K562 (cell line): ENCODE measurements around the gene TRIM62. TPM values are rescaled to one million over a fixed set of nuclear protein-coding genes. Genes with fewer than 3 reads are reported as not detected.

Experiments used
- EGR1 ChIP-seq: fragments of 450-650 bp; conservative IDR thresholded peaks from 2 replicates; pipeline ENCODE4 v1.6.1; 2017; ENCODE audit warnings: mild to moderate bottlenecking
- ELF1 ChIP-seq: fragments of 200-800 bp; sonication (Bioruptor generic); IDR thresholded peaks from 2 replicates; pipeline ENCODE4 v1.6.1; 2016; ENCODE audit warnings: missing genetic modification characterization, missing compliant biosample characterization
- ESRRB ChIP-seq: fragments of 250-450 bp; sonication (Bioruptor Pico); IDR thresholded peaks from 2 replicates; pipeline ENCODE4 v1.5.0; 2020; ENCODE audit warnings: mild to moderate bottlenecking, moderate library complexity, borderline replicate concordance
- ETV5 ChIP-seq: sonication (generic); formaldehyde crosslinking; IDR thresholded peaks from 2 replicates; pipeline ENCODE4 v1.4.0; 2020; ENCODE audit warnings: low read depth, mild to moderate bottlenecking, missing genetic modification reagents
- HEY1 ChIP-seq: fragments of 250-450 bp; sonication (Bioruptor Pico); IDR thresholded peaks from 2 replicates; pipeline ENCODE4 v1.5.0; 2020; ENCODE audit warnings: mild to moderate bottlenecking, moderate library complexity, borderline replicate concordance
- HNRNPK ChIP-seq: fragments of 200-400 bp; formaldehyde crosslinking; IDR thresholded peaks from one replicate; pipeline ENCODE4 v1.6.1; 2018; ENCODE audit warnings: mild to moderate bottlenecking, low read depth, low read length; ENCODE audit not compliant: poor library complexity, severe bottlenecking
- JUND ChIP-seq, 2 experiments: IDR thresholded peaks; 2 replicates in 1 of 2; 3 replicates in 1 of 2; pipeline ENCODE4 v1.6.1; 2011; ENCODE audit warnings: borderline replicate concordance in 2 of 2, low read depth in 2 of 2, low read length in 2 of 2, improper control_type of control experiment in 1 of 2, missing biosample characterization in 1 of 2, missing genetic modification characterization in 1 of 2, missing genetic modification reagents in 1 of 2
- MBD2 ChIP-seq: sonication (generic); IDR thresholded peaks from 2 replicates; pipeline ENCODE4 v1.6.1; 2016; ENCODE audit warnings: low read depth, borderline replicate concordance
- NEUROD1 ChIP-seq: fragments of 150-350 bp; IDR thresholded peaks from 2 replicates; pipeline ENCODE4 v1.6.1; 2014; ENCODE audit warnings: borderline replicate concordance, low read length, low read depth; ENCODE audit not compliant: partially characterized antibody
- NR2C2 ChIP-seq, 2 experiments: fragments of 200-800 bp in 1 of 2; sonication (Bioruptor generic) in 1 of 2; sonication (generic) in 1 of 2; formaldehyde crosslinking in 1 of 2; IDR thresholded peaks; 2 replicates each; pipeline versions ENCODE4 v1.6.1 to v1.8.0; 2016 to 2022; ENCODE audit warnings: mild to moderate bottlenecking in 1 of 2, missing compliant biosample characterization in 1 of 2, missing genetic modification characterization in 1 of 2, missing genetic modification reagents in 1 of 2
- PCBP2 ChIP-seq: fragments of 200-400 bp; formaldehyde crosslinking; IDR thresholded peaks from 2 replicates; pipeline ENCODE4 v1.6.1; 2018; ENCODE audit warnings: low read length, low read depth, mild to moderate bottlenecking, moderate library complexity; ENCODE audit not compliant: poor library complexity, severe bottlenecking
- RB1 ChIP-seq: fragments of 450-650 bp; IDR thresholded peaks from 2 replicates; pipeline ENCODE4 v1.6.1; 2017; ENCODE audit warnings: low read depth, mild to moderate bottlenecking
- RBFOX2 ChIP-seq: fragments of 200-400 bp; formaldehyde crosslinking; IDR thresholded peaks from 2 replicates; pipeline ENCODE4 v1.6.1; 2017; ENCODE audit warnings: low read depth, mild to moderate bottlenecking, low read length, moderate library complexity
- RCOR1 ChIP-seq, 2 experiments: IDR thresholded peaks; 2 replicates each; pipeline ENCODE4 v1.6.1; 2012; ENCODE audit warnings: low read depth in 2 of 2, low read length in 2 of 2, borderline replicate concordance in 1 of 2, improper control_type of control experiment in 1 of 2
- SMARCA4 ChIP-seq: fragments of 450-650 bp; IDR thresholded peaks from 2 replicates; pipeline ENCODE4 v1.6.1; 2016
- TCFL5 ChIP-seq: fragments of 250-450 bp; sonication (Bioruptor Pico); conservative IDR thresholded peaks from 2 replicates; pipeline ENCODE4 v1.6.1; 2021; ENCODE audit warnings: mild to moderate bottlenecking, moderate library complexity, matching md5 sums
- ZNF277 ChIP-seq: fragments of 250-450 bp; sonication (Bioruptor Pico); IDR thresholded peaks from 2 replicates; pipeline ENCODE4 v1.8.0; 2022; ENCODE audit warnings: inconsistent platforms, mild to moderate bottlenecking, moderate library complexity, borderline replicate concordance
- ZNF384 ChIP-seq: IDR thresholded peaks from 2 replicates; pipeline ENCODE4 v1.6.1; 2012; ENCODE audit warnings: low read depth, low read length, improper control_type of control experiment
- ZNF41 ChIP-seq: fragments of 250-450 bp; sonication (Bioruptor Pico); conservative IDR thresholded peaks from 2 replicates; pipeline ENCODE4 v1.4.0; 2020; ENCODE audit warnings: mild to moderate bottlenecking
- ZNF444 ChIP-seq: fragments of 250-450 bp; sonication (Bioruptor Pico); IDR thresholded peaks from 2 replicates; pipeline ENCODE4 v1.4.0; 2020; ENCODE audit warnings: mild to moderate bottlenecking, moderate library complexity
- polyA plus RNA-seq, 8 experiments: library from polyadenylated mRNA; depleted of rRNA in 4 of 8; stranded (reverse) in 5 of 8; unstranded in 3 of 8; fragments of >200 nt; fragmentation: Nextera tagmentation in 2 of 8; fragmentation: Illumina TruSeq in 1 of 8; extraction: Ambion mirVana in 2 of 8; extraction: Trizol in 1 of 8; gene quantifications; 2 replicates each; pipeline versions ENCODE4 v1.2.1 to v1.2.3, GENCODE V29; 2011 to 2014; ENCODE audit warnings: inconsistent platforms in 1 of 8, missing spikeins in 1 of 8
- total RNA-seq, 7 experiments: library from RNA; depleted of rRNA in 6 of 7; stranded (reverse); fragments of >200 nt in 6 of 7; fragmentation: Illumina TruSeq in 2 of 7; extraction: Trizol in 2 of 7; gene quantifications; 2 replicates each; pipeline versions ENCODE4 v1.2.1 to v1.2.3, GENCODE V29; 2011 to 2021; ENCODE audit warnings: low replicate concordance in 1 of 7
- TF ChIP-seq, protein P1 (sequence below): sonication (generic); formaldehyde crosslinking; IDR thresholded peaks from 2 replicates; pipeline ENCODE4 v1.8.0; 2022; ENCODE audit warnings: mild to moderate bottlenecking, missing genetic modification reagents
- TF ChIP-seq, protein P2 (sequence below), 2 experiments: fragments of 450-650 bp; conservative IDR thresholded peaks; 2 replicates each; pipeline ENCODE4 v1.6.1; 2017; ENCODE audit warnings: mild to moderate bottlenecking in 2 of 2, moderate library complexity in 2 of 2

TRIM62 gene
- total and polyA plus RNA-seq, 9 of the 15 experiments (the other 6 are each of a cell fraction or from before 2014, with no cell fraction given) = 0.18 to 2.3 (median 0.52) TPM

DNA sequence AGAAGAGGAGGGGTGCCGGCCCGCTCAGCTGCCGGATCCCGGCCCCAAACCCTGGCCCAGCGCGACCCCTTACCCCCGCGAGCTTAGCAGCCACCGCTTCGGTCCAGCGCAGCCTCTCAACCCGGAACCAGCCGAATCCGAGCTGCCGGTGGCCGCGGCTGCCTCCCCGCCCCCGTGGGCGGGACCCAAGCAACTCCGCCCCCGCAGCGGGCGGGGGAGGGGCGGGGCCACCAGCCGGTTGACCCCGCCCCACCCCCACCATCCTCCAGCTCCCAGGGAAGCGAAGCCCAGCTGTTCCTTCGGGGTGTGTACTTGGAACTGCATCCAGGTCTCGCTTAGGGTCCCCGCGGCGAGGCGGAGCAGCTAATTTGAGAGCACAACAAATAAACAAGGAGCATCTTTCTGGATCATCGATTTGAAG, at the start of gene TRIM62 (continued):
- peak; percentile 47 for TF ChIP-seq NEUROD1
- TF ChIP-seq HNRNPK = peak; percentile 74
- no peak for TF ChIP-seq ZNF277 (CRISPR knock-in tag)
- TF ChIP-seq, protein P1, sequence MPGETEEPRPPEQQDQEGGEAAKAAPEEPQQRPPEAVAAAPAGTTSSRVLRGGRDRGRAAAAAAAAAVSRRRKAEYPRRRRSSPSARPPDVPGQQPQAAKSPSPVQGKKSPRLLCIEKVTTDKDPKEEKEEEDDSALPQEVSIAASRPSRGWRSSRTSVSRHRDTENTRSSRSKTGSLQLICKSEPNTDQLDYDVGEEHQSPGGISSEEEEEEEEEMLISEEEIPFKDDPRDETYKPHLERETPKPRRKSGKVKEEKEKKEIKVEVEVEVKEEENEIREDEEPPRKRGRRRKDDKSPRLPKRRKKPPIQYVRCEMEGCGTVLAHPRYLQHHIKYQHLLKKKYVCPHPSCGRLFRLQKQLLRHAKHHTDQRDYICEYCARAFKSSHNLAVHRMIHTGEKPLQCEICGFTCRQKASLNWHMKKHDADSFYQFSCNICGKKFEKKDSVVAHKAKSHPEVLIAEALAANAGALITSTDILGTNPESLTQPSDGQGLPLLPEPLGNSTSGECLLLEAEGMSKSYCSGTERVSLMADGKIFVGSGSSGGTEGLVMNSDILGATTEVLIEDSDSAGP (CRISPR knock-in tag) = no peak
- no peak for TF ChIP-seq ESRRB (CRISPR knock-in tag)
- TF ChIP-seq RCOR1 (IDR thresholded peaks at IDR 0.05; ENCODE audit: borderline replicate concordance in 1 of 2, low read depth in 2 of 2, low read length in 2 of 2) = 0 out of 4 replicates have a peak, but pooled peaks have one; percentile 24 to 39
- 0 out of 2 replicates have a peak, but pooled peaks have one; percentile 8 for TF ChIP-seq SMARCA4
- TF ChIP-seq ETV5 (CRISPR knock-in tag) = no peak
- TF ChIP-seq, protein P2, sequence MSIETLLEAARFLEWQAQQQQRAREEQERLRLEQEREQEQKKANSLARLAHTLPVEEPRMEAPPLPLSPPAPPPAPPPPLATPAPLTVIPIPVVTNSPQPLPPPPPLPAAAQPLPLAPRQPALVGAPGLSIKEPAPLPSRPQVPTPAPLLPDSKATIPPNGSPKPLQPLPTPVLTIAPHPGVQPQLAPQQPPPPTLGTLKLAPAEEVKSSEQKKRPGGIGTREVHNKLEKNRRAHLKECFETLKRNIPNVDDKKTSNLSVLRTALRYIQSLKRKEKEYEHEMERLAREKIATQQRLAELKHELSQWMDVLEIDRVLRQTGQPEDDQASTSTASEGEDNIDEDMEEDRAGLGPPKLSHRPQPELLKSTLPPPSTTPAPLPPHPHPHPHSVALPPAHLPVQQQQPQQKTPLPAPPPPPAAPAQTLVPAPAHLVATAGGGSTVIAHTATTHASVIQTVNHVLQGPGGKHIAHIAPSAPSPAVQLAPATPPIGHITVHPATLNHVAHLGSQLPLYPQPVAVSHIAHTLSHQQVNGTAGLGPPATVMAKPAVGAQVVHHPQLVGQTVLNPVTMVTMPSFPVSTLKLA (conservative IDR thresholded peaks at IDR 0.05) = peak in 1 of 2 experiments; percentile 39; a peak in 2 of 4 replicates
- TF ChIP-seq TCFL5 (CRISPR knock-in tag) = no peak
- peak; percentile 57; the same call in 1 of the 2 replicates for TF ChIP-seq RB1
- peak; percentile 95 for TF ChIP-seq EGR1
- peak; percentile 42 for TF ChIP-seq PCBP2
- TF ChIP-seq RBFOX2 = peak; percentile 58; the same call in 1 of the 2 replicates
- no peak for TF ChIP-seq HEY1 (CRISPR knock-in tag)
- TF ChIP-seq NR2C2 (CRISPR knock-in tag; IDR thresholded peaks at IDR 0.05) = no peak
- TF ChIP-seq NR2C2 (tag; IDR thresholded peaks at IDR 0.05) = peak; percentile 84
- TF ChIP-seq ZNF444 (CRISPR knock-in tag) = no peak
- peak; percentile 14; the same call in 1 of the 2 replicates for TF ChIP-seq MBD2
- TF ChIP-seq ELF1 (tag) = peak; percentile 83
- TF ChIP-seq JUND (IDR thresholded peaks at IDR 0.05; ENCODE audit: borderline replicate concordance, low read depth, low read length) = peak; percentile 31; the same call in 1 of the 2 replicates
- TF ChIP-seq JUND (tag; IDR thresholded peaks at IDR 0.05; ENCODE audit: borderline replicate concordance, low read depth, low read length) = no peak; the same call in 2 of the 3 replicates
- no peak for TF ChIP-seq ZNF41 (CRISPR knock-in tag)
- TF ChIP-seq ZNF384 = no peak
